Endothelial cell of hepatic sinusoid (primary cell): Measurements from ENCODE around the gene SERPINE3.

Source experiments
- in situ Hi-C: cut with HindIII; loops from 2 replicates; pipeline ENCODE4 v1.10.0; 2017; ENCODE audit warnings: low sequenced_read_pairs

SERPINE3 gene

DNA sequence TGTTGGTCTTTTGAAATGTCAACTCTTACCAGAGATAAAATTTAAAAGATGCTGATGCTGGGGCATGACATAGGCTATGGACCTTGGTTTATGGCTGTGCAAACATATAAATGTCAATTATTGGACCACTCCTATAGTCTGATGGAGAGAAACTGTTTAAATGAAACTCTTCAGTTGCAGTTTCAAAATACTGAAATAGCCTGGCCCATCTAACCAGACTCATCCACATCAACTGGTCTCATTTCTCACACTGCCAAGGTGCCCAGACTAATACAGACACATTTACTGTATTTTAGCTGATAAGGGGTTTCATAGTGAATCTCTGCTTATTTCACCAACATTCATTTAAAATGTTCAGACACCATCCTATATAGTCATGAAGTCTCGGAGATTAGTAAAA, 19.9 kb downstream of the SERPINE3 start:
- in situ Hi-C loops = no loop called here

DNA sequence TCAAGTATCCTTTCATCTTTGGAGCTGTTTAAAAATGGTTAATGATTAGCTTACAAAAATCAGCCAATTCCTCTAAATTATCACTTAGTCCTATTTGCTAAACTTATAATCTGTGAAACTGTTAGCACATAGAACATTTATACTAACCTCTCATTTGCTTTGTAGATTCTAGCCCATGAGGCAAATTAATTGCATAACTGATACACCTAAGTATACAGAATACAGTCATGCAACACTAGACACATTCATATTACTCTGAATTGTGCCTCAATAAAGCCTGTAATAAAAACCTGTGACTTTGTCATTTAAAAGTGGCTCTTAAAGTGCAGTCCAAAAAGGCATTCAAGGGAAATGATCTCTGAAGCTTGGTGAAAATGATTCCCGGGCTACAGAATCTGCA, 21.0 kb downstream of the SERPINE3 start:
- in situ Hi-C loops = no loop called here

- in situ Hi-C loops = no loop called here
These were observed 21.6 kb downstream of the SERPINE3 start for GRCh38 chr13:51361106-51361505.

DNA sequence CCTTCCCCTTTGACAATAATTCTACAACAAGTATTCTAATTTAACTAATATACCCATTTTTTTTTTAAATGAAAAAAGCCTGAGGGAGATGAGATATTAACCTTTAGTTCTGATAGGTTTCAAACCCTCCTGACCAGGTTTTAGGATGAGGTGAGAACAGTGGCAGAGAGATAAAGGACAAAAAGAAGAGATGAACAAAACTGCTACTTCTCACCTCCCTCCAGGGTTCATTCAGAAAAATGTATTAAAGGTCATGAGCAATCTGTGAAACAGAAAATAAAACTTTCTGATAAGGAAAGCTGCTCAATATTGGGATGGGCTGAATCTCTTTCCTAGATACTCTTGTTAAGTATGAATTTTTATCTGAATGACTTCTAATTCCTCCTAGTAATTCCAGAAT, 24.1 kb downstream of the SERPINE3 start:
- in situ Hi-C loops = no loop called here

DNA sequence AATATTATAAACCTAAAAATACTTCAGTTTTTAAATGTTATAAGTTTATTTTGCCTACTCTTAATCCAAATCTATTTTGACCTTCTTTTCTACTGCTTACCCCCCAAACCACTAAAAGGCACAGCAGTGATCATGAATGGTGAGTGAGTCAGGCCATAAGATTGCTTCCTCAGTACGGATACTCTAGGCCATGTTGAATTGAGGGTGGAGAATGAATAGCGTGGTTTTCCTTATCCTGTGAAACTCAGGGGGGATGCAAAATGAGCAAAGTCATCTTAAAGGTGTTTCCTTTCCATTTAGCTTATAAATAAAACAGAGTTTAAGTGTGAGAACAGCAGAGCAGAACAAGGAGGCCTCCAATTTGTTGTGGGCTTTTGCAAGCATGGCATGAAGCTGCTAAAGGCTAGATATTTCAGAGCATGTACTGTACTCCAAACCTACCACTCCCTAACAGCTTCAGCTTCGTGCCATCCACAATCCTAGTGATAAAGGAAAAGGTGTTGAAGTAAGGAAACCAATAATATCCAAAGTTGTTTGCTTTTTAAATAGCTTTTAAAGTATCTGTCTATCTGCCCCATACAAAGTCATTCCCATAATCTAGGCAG, 25.0 kb downstream of the SERPINE3 start:
- in situ Hi-C loops = no loop called here

GRCh38 chr13:51370116-51370515, 30.6 kb downstream of the SERPINE3 start:
- in situ Hi-C loops = no loop called here

- in situ Hi-C loops = no loop called here
These were observed 31.3 kb downstream of the SERPINE3 start for GRCh38 chr13:51370811-51371210.

DNA sequence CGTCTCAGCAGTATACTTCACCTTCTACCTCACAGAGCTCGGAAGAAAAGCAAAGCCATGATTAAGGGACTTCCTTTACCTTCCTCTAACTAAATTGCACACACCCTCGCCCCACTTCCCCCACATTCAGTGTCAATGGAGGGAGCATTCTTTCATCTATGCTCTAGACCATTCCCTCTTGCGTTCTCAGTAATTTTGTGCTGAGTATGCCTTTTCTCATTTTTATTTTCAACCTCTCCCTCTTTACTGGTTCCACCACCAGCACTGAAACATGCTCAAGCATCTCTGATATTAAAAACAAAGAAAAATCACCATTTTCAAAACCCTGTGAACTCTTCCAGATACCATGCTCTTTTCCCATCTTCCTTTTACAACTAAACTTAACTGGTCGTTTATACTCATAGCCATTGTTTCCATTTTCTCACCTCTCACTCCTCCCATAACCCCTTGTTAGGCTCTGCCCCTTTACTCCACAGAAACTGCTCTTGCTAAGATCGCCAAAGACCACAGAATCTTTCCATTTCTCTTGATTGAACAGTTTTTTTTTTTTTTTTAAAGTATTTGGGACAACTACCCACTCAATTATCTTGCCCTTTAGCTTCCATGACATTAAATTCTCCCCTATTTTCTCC, 32.4 kb downstream of the SERPINE3 start:
- in situ Hi-C loops = no loop called here

DNA sequence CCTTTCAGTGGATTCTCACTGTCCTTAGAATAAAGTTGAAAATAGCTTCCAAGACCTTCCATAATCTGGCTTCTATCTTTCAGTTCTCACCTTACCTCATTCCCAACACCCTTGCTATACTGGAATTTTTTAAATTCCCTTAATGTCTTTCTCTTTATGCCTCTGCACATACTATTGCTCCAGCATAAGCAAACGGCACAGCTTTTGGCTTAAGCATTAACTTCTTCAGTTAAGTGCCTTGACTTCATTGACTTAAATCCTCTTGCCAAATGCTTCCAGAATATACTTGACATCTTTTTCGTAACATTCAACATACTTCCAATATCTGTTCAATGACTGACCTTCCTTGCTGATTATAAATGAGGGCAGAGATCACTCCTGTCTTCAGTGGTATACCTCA, 34.0 kb downstream of the SERPINE3 start:
- in situ Hi-C loops = no loop called here

GRCh38 chr13:51380269-51380668, 40.8 kb downstream of the SERPINE3 start:
- in situ Hi-C loops = no loop called here

- in situ Hi-C loops = no loop called here
These were observed 45.6 kb downstream of the SERPINE3 start for GRCh38 chr13:51385114-51385513.

GRCh38 chr13:51394724-51395123, 55.2 kb downstream of the SERPINE3 start:
- in situ Hi-C loops = no loop called here

DNA sequence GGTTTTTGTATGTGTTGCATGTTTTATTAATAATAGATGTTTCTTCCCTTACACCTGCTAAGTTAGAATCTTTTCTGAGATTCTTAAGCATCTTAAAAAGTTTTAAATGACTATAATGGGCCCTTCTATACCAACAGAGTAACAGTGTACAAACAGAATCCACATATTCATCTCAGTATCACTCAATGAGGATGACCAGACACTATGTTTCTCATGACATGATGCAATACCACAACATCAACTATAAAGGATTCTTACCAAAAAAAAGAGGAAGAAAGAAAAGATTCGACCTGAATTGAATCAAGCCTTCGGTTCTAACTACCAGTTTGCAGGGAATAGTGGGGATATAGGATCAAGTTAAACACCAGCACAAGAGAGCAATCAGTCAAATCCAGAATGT, 56.9 kb downstream of the SERPINE3 start:
- in situ Hi-C loops = no loop called here

DNA sequence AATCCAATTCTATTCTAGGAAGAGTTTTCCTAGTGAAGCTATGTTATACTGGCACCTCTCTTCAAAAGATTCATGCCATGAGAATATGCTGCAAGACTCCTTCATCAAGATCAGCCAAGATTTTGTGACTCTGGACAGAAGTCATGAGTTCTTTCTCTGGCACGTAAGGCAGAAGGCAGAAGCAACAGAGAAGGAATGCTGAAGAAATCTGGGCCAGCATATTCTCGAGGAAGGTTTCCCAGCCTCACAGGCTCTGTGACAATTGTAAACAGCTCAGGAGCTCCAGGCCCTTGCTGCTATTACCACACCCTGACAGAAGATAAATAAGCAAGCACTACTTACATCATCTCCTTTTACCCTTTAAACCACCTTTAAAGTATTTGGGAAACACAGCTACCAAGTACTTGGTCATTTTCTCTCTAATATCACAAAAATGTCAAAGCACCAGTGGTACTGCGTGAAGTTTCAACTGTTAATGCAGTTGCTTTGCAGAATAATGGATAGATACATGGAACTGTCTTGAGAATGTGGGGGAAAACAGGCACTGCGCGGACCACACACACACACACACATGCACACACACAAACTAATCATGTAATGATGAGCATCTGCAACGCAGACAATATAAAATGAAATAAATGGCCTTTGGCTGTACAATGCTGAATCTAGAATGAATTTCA, 57.9 kb downstream of the SERPINE3 start:
- in situ Hi-C loops = no loop called here

DNA sequence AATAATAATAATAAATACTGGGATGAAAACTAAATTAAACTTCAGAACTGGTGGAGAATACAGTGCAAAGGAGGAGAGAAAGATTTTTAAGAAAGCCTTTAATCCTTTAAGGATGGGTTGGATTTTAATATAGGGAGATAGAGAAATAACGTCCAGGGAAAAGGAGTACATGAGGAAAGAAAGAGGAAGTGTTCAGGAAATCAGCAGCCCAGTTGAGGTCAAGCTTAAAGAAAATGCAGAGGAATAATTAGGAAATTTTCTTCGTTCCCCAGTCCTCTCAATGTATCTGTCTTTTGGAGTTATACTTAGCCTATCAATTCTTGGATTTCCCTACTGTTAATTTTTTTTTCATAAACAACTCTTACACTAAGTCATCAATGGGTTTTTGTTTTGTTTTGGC, 65.7 kb downstream of the SERPINE3 start:
- in situ Hi-C loops = no loop called here

DNA sequence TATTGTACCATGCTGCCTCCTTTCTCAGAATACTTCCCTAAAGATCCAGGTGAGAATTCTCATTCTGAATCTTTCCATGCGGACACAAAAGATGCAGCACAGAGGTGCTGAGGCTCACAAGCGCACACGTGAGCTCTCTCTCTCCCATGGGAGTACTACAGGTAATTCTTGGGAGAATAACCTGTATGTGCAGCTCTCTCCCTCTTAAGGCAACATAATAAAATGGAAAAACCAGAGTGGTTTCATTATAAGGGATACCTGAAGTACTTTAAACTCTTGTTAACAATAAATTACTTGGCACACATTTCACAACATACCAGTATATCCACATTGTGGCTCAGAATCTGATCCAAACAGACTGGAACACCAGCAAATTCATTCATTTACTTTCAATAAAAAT, 72.9 kb downstream of the SERPINE3 start:
- in situ Hi-C loops = loop anchor here (5.0 kb wide), 1 partner anchor 85 kb away; no protein-coding TSS in a partner anchor
